Astrocyte of the cerebellum (primary cell): ENCODE data around the gene PLA2G4E.

Experiments used
- DNase-seq: peaks from one replicate; pipeline ENCODE4 v3.0.0-alpha.2; 2011; ENCODE audit warnings: low read depth
- H3K4me3 ChIP-seq: 2 replicates; pipeline ENCODE4 v1.5.1; 2011; ENCODE audit warnings: mild to moderate bottlenecking, low read depth, low read length, moderate library complexity
- in situ Hi-C: cut with HindIII; loops from 2 replicates; pipeline ENCODE4 v1.10.0; 2017; ENCODE audit warnings: low sequenced_read_pairs
- TF ChIP-seq, protein P1 (sequence below): IDR thresholded peaks from 2 replicates; pipeline ENCODE4 v1.5.1; 2012; ENCODE audit warnings: low read length, low read depth, moderate library complexity, mild to moderate bottlenecking; ENCODE audit errors: missing control alignments

PLA2G4E gene

DNA sequence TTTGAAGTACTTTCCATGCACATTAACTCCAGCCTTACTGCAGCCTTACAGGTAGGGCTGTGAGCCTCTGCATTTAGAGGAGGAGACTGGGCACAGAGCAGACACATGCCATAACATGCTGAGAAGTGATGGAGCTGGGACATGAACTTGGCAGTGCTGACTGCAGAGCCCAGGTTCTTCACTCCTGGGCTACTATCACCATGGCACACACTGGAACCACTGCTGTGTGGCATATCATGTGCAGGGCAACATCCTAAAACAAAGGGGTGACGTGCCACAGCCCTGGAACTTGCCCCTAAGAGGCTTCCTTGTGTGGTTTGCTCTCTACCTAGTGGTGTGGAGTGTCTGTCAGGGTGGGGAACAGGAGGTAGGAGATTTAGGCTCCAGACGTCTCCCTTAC, 73.9 kb downstream of the PLA2G4E start:
- TF ChIP-seq, protein P1, sequence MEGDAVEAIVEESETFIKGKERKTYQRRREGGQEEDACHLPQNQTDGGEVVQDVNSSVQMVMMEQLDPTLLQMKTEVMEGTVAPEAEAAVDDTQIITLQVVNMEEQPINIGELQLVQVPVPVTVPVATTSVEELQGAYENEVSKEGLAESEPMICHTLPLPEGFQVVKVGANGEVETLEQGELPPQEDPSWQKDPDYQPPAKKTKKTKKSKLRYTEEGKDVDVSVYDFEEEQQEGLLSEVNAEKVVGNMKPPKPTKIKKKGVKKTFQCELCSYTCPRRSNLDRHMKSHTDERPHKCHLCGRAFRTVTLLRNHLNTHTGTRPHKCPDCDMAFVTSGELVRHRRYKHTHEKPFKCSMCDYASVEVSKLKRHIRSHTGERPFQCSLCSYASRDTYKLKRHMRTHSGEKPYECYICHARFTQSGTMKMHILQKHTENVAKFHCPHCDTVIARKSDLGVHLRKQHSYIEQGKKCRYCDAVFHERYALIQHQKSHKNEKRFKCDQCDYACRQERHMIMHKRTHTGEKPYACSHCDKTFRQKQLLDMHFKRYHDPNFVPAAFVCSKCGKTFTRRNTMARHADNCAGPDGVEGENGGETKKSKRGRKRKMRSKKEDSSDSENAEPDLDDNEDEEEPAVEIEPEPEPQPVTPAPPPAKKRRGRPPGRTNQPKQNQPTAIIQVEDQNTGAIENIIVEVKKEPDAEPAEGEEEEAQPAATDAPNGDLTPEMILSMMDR: no peak
- no peak overlapping the region for H3K4me3 ChIP-seq
- DNase-seq: no peak
- in situ Hi-C loops: no loop called here

DNA sequence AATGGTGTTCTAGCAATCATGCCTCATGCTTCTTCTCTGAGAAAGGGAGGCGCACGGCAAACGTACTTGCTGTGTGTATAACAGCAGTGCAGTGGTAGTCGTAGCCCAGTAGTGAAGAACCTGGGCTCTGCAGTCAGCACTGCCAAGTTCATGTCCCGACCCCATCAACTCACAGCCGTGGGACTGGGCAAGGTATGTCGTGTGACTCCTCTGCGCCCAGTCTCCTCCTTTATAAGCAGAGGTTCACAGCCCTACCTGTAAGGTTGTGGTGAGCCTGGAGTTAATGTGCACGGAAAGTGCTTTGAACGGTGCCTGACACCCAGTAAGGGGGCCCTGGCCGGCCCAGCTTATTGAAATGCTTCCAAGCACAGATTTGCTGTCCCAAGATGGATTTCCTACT, 75.1 kb downstream of the PLA2G4E start:
- TF ChIP-seq, protein P1: no peak
- in situ Hi-C loops: no loop called here
- H3K4me3 ChIP-seq: no peak overlapping the region
- DNase-seq: no peak

DNA sequence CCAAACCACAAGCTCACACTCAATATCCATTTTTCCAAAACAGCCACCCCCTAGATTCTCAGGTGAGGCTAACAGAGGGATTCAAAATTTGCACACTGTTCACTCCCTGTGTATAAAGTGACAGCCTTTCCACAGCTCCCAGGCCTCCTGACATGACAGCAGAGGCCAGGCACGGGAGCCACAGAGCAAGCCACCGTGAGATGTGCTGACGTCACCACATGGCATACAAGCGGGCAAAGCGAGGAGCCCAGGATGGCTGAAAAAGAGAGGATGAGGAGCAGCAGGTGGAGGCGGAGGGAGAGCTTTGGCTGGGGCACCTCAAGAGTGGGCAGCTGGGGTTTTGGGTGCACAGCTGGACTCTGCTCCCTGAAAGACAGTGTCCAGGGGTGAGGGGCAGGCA, 75.6 kb downstream of the PLA2G4E start:
- no peak for DNase-seq
- no peak overlapping the region for H3K4me3 ChIP-seq
- TF ChIP-seq, protein P1: no peak
- in situ Hi-C loops: no loop called here

DNA sequence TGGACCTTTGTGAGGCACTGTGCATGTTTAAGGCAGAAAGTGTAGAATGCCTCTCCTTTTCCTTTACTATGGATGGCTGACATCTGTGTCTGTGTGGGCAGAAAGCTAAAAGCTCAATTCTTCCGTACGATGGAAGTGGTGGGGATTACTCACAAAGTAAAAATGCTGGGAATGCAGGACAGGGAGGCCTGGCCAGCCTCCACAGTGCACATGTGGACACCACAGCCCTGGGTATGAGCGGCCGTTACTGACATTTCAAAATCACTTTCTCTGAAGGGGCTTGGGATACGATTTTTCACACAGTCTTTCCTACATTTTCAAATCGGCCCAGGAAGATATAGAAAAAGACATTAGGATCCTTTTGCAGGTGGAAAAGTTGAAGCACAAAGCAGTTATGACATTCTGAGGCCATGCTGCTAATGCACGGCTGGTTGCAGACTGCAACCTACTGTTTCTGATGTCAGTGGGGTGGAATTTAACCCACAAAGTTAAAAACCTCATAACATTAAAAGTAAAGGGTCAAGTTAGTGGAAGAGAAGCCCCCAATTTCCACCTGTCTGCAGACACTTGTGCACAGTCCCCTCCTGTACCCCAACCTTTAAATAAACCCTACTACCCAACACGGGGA, 76.4 kb downstream of the PLA2G4E start:
- TF ChIP-seq, protein P1: no peak
- peak overlapping the region; percentile 3 for H3K4me3 ChIP-seq
- in situ Hi-C loops: no loop called here
- peak; percentile 89 for DNase-seq

DNA sequence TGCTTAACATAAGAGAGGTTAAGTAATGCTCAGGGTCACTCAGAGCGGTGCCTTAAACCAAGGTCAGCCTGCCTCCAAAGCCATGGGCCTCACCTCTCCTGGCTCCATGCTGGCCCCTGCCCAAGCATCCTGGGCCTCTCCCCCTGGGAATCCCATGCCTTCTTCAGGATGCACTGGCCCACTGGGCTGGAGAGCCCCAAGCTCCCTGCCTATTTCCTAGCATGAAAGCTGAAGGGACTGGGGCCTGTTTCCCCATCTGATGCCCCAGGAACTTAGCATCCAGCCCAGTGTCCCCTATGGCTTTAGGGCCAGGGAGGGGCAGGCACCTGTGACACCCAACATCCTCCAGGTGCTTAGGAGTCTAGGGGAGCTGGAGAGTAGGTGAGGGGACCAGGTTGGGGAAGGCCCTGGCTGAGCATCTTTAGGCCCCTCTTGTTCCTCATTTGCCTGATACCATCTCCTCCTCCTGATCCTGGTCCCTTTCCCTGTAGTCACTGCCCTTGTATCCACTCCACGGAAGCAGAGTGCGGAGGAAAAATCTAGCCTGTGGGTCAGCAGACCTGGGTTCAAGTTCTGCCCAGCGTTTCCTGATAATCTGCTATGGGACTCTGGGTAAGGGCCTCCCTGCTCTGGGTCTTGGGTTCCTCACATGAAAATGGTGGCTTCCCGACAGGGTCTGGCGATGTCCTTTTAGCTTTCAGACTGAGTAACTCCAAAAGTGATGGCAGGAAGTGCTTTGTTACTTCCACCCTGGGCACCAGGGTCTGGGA, 77.1 kb downstream of the PLA2G4E start:
- in situ Hi-C loops: no loop called here
- DNase-seq: no peak
- H3K4me3 ChIP-seq: no peak overlapping the region
- TF ChIP-seq, protein P1: no peak

DNA sequence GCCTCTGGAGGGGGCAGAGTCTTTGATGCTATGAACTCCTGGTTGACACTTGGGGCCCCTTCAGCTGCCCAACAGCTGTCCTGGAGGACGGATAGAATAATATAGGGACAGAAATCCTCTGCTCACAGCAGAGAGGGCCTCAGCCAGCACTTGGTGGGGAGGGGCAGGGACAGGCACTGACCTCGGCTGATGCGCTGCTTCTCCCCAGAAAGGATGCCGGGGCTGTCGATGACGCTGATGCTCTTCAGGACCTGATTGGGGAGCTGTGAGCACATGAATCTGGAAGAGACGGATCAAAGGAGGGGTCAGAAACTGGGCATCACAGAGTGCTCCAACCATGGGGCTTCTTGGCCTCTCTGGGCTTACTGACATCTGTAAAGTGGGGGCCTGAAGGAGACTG, 78.0 kb downstream of the PLA2G4E start:
- TF ChIP-seq, protein P1: no peak
- DNase-seq: no peak
- in situ Hi-C loops: no loop called here
- H3K4me3 ChIP-seq: no peak overlapping the region
